ENCODE results near the gene CUX1.

CUX1 gene

DNA sequence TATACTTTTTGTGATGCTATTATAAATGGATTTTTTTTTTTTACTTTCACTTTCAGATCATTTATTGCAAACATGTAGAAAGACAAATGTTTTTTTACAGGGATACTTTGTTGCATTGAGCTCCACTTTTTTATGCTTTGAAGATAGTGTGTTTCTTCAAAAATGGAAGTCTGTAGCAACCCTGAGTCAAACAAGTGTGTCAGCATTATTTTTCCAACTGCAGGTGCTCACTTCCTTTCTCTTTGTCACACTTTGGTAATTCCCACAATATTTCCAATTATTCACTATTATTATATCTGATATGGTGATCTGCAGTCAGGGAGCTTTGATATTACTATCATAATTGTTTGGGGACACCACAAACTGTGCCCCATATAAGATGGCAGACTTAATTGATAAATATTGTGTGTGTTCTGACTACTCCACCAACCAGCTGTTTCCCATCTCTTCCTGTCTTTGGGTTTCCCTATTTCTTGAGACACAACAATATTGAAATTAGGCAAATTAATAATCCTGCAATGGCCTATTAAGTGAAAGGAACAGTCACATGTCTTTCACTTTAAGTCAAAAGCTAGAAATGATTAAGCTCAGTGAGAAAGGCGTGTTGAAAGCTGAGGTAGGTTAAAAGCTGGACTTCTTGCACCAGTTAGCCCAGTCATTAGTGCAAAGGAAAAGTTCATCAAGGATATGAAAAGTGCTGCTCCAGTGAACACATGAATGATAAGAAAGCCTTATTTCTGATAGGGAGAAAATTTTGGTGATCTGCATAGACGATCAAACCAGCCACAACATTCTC lies 238.0 kb downstream of the CUX1 start:
- no peak for DNase-seq

DNA sequence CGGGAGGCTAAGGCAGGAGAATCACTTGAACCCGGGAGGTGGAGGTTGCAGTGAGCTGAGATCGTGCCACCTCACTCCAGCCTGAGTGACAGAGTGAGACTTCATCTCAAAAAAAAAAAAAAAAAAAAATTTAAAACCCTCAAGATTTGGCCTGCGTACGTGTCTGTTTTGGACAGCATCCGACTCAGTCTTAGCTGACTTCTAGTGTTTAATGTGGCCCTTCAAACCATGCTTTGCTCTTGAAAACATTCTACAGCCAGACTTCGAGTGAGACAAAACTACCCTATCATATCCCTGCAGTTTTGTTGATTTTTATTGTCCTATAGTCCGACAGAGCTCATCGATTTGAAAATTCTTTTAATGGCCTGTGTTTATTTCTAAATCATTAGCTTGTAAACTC lies 242.1 kb downstream of the CUX1 start:
- no peak for DNase-seq

DNA sequence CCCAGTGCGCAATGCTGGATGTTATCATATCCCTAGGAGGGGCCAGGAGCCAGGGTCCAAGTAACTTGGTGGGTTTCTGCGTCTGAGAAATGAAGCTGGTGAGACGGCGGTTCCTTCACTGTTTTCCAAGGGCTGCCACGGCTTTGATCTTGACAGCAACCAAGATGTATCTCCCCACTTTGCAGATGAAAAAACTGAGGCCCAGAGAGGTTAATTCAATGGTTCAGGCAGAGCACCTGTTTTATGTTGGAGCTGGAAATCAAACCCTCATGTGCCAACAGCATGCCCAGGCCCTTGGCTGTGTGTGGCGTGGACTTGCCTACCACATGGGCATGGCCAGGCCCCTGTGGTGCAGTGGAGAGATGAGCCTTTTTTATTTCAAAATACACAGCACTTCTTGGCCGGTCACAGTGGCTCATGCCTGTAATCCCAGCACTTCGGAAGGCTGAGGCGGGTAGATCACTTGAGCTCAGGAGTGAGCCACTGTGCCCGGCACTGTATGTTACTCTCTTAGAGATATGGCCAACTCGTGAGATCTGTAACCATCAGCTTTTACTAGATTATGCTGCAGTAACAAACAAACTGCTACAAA lies 244.0 kb downstream of the CUX1 start:
- DNase-seq: no peak

DNA sequence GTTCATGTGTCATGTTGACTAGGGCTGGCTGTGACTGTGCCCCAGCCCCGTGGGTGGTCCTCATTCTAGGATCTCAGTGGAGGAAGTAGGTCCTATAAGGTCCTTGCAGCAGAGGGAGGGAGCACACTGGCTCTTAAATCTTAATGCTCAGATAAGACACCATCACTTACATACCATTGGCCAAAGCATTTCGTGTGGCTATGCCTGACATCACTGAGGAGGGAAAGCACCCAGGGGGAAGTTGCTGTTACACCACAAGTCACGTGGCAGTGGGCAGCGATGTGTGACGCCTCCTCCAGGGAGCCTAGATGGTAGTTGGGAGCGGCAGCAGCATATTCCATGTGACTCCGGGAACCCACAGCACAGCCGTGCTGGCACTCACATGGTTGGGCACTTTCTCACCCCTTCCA lies 244.6 kb downstream of the CUX1 start:
- peak; percentile 86 for DNase-seq

DNA sequence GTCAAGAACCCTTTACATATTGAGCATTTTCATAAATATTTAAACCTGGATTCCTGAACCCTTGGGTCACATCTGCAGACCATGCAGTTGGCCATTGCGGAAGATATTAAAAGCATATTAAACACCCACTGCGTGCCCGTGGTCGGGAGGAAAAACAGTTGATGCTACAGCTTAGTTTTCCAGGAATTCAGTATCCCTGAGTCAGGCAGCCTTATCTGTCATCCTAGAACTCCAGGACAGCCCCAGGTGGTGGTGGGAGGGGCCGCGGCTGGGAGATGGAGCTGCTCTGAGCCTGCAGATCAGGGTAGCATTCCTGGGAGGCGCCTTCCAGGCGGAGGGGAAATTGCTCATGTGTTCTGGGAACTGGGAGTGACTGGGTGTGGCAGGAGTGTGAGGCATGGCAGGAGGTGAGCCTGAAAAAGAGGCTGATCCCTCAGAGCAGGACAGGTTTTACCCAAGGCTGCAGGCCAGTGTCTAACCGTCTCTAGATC lies 246.3 kb downstream of the CUX1 start:
- DNase-seq: no peak

DNA sequence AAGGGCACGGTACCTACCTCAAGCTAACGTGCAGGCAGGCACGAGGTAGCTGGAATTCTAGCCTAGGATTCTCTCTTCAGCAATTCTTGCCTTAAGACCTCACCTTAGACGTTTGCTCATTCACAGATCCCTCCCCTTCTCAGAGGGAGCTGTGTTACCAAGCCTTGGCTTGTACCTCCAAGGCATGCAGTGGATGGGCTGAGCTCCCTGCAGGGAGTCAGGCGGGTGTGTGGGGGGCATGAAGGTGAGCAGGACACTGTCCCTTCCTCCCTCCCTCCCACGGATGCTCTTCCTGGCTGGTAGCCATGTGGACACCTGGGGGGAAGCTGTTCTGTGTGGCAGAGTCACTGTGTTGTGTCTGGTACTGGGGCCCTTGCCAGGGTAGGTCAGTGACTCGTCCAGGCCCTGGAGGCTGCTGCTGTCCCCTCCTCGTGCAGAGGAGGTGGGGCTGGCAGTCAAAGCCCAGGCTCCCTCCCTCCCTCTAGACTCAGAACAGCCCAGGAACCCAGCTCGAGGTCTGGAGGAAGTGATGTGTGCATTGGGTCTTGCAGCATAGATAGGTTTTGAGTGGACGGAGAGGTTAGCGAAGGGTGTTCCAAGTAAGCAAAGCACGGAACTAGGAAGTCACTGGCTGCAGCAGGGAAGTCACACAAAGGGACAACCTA lies 247.1 kb downstream of the CUX1 start:
- DNase-seq: peak; percentile 94

DNA sequence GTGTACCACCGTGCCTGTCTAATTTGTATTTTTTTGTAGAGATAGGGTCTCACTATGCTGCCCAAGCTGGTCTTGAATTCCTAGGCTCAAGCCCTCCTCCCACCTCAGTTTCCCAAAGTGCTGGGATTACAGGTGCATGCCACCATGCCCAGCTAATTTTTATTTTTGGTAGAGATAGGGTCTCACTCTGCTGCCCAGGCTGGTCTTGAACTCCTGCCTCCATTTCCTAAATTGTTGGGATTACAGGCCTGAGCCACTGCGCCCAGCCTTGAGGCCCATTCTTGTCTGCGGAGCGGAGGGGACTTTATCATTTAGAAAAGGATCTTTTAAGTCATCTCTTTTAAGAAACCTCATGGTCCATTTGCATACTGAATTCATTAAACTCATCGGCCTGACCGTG lies 247.8 kb downstream of the CUX1 start:
- DNase-seq: no peak

DNA sequence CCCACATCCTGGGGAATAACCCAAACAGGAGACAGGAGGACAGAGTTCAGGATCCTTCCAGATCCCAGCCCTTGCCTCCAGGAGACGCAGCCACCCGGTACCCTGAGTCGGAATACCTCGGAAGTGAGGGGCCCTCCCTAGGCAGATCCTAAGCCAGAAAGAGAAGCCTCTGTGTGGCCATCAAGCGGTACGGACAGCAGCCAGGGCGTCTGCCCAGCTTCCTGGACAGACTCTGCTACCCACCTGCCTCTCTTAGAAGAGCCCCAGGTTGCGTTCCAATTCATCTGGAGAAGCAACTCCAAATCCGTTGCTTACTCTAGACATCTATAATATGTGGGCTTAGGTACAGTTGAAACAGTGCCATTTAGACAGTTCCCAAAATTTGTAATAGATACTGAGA lies 249.1 kb downstream of the CUX1 start:
- DNase-seq: no peak

DNA sequence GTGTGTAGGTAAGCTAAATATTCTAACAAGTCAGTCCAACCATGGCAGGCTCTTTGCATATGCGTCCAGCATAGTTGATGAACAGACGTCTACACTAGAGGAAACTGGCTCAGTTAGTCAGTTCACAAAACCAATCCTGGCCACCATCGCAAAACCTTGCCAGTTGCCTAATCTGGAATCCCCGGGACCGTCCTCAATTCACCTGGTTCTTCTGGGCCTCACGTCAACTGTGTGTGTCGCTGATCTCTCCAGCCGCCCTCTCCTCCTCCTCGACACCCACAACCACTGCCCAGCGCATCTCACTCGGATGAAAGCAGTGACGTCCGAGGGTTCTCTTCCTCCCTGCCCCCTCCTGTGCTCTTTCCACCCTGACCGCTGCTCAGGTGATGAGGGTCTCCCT lies 251.4 kb downstream of the CUX1 start:
- DNase-seq: no peak

DNA sequence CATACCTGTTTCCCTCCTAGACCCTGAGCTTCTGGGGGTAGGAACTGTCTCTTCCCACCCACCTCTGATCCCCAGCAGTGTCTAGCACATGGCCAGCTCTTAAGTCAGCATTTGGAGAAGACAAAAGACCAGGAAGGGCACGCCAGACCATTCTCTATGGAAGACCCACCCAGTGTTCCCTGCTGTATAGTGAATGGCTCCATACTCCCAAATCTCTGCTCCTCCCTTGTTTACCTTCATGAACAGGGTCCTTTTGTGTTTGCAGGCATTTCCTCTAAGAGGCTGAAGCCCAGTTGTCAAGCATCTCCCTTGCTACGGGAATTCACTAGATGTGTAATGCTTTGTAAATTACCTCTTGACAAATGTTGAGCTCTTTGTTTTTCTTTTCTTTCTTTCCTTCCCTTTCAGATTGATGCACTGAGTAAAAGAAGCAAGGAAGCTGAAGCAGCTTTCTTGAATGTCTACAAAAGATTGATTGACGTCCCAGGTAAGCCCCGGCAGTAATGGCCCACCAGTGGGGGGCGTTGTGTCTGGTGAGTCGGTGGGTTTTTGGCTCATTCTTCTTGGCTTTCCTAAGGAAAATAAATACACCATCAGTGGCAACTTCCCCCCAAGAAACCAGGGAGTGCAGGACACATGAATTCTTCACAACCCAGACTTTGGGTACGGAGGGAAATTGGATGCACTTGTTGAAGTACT lies 252.7 kb downstream of the CUX1 start:
- no peak for DNase-seq

DNA sequence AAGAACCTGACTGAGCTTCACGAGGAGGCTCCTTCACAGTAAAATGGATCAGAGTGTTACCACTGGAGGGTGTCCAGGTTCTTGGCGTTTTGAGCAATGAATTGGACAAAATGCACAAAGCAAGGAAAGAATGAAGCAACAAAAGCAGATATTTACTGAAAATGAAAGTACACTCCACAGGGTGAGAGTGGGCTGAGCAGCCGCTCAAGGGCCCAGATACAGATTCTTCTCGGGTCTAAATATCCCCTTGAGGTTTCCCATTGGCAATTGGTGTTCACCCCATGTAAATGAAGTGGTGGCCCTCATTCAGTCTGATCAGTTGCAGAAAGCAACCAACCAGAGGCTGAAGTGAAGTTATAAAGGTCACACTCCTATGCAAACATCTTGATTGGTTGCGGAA lies 254.6 kb downstream of the CUX1 start:
- DNase-seq: no peak

DNA sequence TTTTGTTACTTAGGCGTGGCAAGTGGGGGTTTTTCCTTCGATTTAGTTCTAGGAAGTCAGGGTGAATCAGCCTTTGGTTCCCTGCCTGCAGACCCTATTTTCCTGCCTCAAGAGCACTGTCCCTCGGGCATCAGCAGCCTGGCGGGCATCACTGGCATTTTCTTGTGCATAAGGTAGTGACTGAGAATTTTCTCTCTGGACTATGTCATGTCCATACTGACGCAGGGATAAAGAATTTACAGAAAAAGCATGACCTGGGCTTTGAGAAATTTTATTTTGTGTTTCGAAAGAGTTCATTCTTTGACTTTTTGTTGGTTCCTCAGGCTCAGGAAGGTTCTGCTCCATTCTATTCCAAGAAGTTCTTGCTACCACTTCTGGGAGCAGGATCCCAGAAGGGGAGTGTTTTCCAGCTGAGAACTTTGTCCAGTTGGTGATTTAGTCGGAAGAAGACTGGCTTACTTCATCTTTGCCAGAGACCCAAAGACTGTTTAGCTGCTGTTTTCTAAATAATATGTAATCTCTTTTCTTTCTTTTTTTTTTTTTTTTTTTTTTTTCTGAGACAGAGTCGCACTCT lies 255.3 kb downstream of the CUX1 start:
- no peak for DNase-seq

DNA sequence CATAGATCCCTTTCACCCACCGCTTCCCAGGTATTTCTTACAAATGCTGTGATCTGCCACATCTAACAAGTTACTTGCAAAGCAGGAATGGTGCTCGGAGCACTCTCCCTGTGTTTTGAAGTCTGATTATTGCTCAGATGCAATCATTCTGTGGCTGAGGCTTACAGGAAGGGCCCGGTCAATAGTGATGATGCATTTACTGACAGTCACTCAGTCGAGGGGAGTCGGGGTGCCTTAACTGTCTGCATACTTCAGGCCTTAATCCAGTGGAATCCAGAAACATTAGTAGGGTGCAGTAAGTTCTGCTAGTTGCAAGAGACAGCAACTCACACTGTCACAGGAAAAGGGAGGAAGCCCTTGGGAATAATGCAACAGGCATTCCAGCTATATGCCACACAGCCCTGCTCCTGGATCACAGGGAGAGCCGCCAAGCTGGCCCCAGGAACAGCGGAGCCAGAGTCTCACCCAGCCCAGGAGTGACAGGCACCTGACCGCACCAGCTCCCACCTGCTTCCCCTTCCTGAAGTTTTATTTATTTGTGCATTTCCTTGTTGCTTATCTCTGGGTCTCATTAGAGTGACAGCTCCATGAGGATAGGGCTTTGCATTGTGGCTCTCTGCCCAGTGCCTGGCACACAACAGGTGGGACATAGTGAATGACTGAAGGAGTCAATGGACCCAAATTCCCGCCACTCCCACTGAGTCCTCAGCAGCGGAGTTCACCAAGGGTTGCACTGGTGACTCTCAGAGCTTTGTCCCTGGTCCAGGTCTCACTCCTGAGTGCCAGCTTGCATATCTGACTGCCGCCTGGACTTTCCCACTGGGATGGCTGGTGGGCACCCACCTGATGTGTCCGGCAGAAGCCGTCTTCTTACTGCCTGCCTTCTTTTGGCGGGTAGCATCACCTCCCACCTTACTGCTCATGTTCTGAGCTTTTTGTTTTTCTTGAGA lies 256.8 kb downstream of the CUX1 start:
- no peak for DNase-seq

DNA sequence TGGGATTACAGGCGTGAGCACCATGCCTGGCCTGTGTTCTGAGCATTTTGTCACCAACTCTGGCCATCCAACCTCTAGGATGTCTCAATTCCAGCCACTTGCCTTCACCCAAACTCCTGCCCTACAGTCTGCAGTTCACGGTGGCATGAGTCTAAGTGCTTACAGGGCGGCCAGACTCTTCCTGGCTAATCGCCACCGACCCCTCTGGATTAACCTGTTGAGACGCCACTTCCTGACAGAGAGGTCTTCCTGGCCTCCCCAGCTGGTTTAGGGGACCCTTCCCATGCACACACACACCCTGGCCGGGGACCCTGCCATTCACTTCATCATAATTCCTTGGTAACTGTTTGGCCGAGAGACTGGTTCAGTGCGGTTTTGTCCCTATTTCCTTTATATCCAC lies 257.7 kb downstream of the CUX1 start:
- no peak for DNase-seq

DNA sequence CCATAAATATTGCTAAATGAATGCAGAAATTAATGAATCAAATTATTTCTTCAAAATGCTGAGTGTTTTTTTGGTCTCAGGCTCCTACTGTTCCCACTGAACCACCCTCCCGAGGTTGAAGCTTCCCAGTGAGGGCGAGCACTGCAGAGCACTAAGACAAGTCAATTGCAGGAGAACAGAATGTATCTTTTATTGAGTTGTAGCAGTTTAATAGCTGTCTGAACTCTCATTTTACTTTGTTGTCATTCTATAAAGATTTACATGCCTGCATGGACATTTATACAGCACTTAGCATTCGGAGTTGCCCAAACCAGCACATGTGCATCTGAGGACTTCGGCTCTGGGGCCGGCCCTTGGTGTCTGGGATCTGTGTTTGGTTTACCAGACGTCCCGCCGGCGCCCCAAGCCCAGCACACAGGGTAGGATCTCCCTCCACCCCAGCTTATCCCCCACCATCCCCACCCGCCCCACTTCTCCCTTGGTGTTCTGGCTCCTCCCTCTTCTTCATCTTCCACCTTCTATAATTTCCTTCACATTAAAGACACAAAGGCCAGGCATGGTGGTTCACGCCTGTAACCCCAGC lies 258.2 kb downstream of the CUX1 start:
- no peak for DNase-seq

DNA sequence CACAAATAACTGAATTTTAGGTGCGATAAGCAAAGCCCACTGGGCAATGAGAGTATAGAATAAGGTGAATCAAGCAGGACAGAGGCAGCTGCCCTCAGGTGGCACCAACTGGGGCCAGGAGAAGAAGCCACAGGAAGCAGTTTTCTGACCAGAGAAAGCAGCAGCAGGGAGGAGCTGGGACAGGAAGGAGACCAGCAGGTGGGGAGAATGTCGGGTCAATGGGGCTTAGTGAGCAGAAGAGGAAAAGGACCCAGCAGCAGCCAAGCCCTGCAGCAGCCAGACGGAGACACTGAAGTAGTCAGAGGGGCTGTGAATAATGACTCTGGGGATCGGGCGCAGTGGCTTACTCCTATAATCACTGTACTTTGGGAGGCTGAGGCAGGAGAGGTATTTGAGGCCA lies 259.7 kb downstream of the CUX1 start:
- DNase-seq: peak; percentile 18

DNA sequence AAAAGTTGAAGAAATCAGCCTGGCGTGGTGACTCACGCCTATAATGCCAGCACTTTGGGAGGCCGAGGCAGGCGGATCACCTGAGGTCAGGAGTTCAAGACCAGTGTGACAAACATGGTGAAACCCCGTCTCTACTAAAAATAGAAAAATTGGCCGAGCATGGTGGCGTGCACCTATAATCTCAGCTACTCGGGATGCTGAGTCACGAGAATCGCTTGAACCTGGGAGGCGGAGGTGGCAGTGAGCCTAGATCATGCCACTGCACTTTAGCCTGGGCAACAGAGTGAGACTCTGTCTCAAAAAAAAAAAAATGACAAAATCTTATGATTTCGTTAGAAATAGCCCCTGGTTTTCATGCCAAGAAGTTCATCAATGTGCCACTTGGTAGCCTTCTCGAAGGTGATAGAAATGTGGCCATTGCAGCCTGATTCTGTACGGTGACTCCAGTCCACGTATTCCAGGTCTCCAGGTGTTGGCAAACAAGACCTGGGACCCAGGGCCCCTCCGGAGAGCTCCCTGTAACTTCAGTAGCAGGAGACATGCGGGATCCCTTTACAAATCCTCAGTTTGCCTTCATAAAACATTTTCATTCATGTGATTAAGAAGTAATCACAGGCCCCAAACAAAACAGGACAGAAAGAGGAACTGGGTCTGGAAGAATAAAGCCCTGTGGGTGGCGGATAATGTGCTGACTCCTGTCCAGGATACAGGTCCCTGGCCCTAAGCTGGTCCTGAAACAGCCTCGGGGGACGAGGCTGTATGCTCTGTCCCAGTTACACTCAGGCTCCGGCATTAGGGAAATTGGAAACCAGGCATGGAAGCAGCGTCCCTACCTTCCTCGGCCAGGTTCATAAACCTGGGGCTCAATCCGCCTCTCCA lies 262.0 kb downstream of the CUX1 start:
- DNase-seq: peak; percentile 65

DNA sequence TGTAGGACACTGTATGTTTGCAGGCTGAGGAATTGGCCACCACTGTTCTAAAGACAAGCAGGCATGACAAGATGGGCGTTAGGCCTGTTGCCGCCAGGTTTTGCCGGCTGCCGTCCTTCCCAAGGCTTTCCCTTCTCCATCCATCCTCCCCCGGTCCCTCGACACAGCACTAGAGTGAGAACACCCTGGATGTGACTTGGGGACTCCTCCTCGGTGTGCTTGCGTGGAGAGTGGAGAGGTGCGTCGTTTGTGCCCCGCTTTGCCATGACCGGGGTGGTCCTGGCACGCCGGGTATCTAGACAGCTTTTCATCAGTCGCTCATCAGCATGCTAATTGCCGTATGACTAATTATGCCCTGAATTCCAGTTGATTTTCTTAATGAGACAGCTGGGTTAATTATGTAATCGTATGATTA lies 262.6 kb downstream of the CUX1 start:
- DNase-seq: no peak

DNA sequence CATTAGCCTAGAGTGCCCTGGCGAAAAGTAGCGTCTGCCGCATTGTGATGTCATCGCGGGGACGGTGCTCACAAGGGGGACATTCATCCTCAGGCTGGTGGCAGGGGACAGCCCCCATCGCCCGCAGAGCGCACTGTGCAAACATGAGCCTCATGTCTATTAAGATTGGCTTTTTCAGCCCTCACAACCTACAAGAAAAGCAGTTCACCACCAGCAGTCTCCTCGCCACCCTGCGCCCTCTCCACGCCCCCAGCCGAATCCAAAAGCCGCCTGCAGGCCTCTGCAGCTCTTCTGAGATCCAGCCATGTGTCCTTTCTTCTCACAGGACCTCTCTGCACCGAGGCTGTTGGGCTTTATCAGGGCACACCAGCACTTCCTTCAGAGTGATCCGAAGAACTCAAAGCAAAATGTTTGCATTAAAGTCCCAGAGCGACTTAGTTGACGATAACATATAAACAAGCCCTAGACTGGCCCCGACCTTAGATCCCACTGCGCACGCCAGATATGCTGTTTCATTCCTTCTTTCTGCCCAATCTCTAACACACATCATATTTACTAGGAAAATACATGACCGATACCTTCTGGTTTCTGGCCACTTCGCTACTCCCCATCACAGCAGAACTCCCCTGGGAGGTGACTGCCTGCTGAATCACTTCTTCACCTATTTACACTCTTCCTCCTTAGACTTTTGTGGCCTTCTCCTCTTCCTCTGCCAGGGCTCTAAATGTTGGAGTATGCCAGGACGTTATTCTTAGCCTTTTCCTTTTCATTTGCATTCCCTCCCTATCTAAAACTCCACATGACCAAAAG lies 263.2 kb downstream of the CUX1 start:
- DNase-seq: peak; percentile 97

DNA sequence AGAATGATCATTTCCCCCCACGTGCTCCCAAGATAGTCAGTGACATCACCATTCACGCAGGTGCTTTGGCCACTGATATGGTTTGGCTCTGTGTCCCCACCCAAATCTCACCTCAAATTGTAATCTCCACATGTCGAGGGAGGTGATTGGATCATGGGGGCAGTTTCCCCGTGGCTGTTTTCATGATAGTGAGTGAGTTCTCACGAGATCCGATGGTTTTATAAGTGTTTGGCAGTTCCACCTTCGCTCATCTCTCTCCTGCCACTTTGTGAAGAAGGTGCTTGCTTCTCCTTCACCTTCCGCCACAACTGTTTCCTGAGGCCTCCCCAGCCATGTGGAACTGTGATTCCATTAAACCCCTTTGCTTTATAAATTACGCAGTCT lies 263.8 kb downstream of the CUX1 start:
- DNase-seq: peak; percentile 67
